Mammary epithelial cell (primary cell): ENCODE data around the gene RASGRP4.

Source experiments
- CTCF ChIP-seq, 2 donors: IDR thresholded peaks in 1 of 2; conservative IDR thresholded peaks in 1 of 2; 2 replicates each; pipeline ENCODE4 v1.5.1; 2011 to 2012; ENCODE audit warnings: inconsistent platforms in 2 of 2, low read length in 2 of 2, mild to moderate bottlenecking in 2 of 2, control low read depth in 1 of 2, low read depth in 1 of 2; ENCODE audit not compliant: insufficient read depth in 1 of 2; ENCODE audit errors: extremely low read depth in 1 of 2
- EZH2 ChIP-seq: IDR thresholded peaks from 2 replicates; pipeline ENCODE4 v1.6.1; 2012; ENCODE audit warnings: low read length, inconsistent platforms, borderline replicate concordance

DNA sequence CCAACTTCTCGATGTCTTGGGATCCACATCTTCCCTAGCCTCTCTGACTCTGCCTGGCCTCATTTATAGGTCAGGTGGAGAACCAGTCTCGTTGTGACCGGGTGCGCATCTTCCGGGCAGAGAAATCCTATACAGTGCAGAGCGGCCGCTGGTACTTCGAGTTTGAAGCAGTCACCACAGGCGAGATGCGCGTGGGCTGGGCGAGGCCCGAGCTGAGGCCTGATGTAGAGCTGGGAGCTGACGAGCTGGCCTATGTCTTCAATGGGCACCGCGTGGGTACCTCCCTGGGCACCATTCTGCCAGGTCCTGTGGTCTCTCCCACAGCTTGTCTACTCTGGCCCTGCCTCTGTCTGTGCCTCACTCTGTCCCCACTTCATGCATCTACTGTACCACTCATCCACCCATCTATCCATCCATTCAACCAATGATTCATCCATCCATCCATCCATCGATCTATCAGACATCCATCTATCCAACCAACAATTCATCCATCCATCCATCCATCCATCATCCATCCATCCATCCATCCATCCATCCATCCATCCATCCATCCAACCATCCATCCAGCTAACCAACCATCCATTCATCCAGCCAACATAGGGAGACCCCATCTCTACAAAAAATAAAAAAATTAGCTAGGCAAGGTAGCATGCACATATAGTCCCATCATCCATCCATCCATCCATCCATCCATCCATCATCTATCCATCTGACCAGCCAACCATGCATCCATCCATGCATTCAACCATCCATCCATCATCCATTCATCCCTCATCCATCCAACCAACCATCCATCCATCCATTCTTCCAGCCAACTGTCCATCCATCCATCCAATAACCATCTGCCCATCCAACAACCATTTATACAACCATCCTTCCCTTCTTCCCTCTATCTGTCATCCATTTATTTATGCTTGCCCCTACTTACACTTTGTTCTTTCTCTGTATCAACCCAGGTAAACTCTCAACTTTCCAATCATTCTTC is 41.8 kb upstream of the RASGRP4 start:
- TF ChIP-seq CTCF (conservative IDR thresholded peaks at IDR 0.05 in 1 of 2, IDR thresholded peaks at IDR 0.05 in 1 of 2; ENCODE audit: extremely low read depth in 1 of 2, insufficient read depth in 1 of 2, low read depth in 1 of 2, low read length in 2 of 2) (no peak), EZH2 (no peak)
